GM12878 (cell line): ENCODE results near the gene TOMM5. TPM values are rescaled to one million over a fixed set of nuclear protein-coding genes. Genes with fewer than 3 reads are reported as not detected.

Experiments used
- CUX1 ChIP-seq: IDR thresholded peaks from 2 replicates; pipeline ENCODE4 v1.6.1; 2012; ENCODE audit warnings: improper control_type of control experiment, low read depth, low read length; ENCODE audit not compliant: insufficient replicate concordance
- IRF5 ChIP-seq: fragments of 450-650 bp; IDR thresholded peaks from 2 replicates; pipeline ENCODE4 v1.6.1; 2017; ENCODE audit warnings: borderline replicate concordance
- RELA ChIP-seq: fragments of 450-650 bp; IDR thresholded peaks from 2 replicates; pipeline ENCODE4 v1.8.0; 2014; ENCODE audit warnings: borderline replicate concordance; ENCODE audit not compliant: partially characterized antibody
- RELB ChIP-seq: fragments of 450-650 bp; IDR thresholded peaks from 2 replicates; pipeline ENCODE4 v1.6.1; 2017; ENCODE audit warnings: low read depth, mild to moderate bottlenecking, moderate library complexity
- REST ChIP-seq: IDR thresholded peaks from 2 replicates; pipeline ENCODE4 v1.6.1; 2012; ENCODE audit warnings: mild to moderate bottlenecking, low read depth, low read length
- SIX5 ChIP-seq: IDR thresholded peaks from 2 replicates; pipeline ENCODE4 v1.6.1; 2011; ENCODE audit warnings: mild to moderate bottlenecking, low read depth, low read length, moderate library complexity; ENCODE audit not compliant: severe bottlenecking
- TARDBP ChIP-seq: IDR thresholded peaks from 2 replicates; pipeline ENCODE4 v1.6.1; 2016; ENCODE audit warnings: borderline replicate concordance
- TCF7 ChIP-seq: IDR thresholded peaks from 2 replicates; pipeline ENCODE4 v1.6.1; 2014; ENCODE audit warnings: antibody characterized with exemption, borderline replicate concordance
- YY1 ChIP-seq: IDR thresholded peaks from 2 replicates; pipeline ENCODE4 v1.6.1; 2011; ENCODE audit warnings: low read depth, mild to moderate bottlenecking, low read length
- ZBTB40 ChIP-seq: fragments of 450-650 bp; IDR thresholded peaks from 2 replicates; pipeline ENCODE4 v1.6.1; 2016; ENCODE audit warnings: mild to moderate bottlenecking, moderate library complexity, borderline replicate concordance
- polyA plus RNA-seq, 11 experiments: library from polyadenylated mRNA; depleted of rRNA in 4 of 11; unstranded in 6 of 11; stranded (reverse) in 5 of 11; fragments of >200 nt; fragmentation: Nextera tagmentation in 4 of 11; fragmentation: Illumina TruSeq in 1 of 11; extraction: Ambion mirVana in 4 of 11; extraction: Trizol in 1 of 11; gene quantifications; 1 replicate in 1 of 11; 2 replicates in 10 of 11; pipeline versions ENCODE4 v1.2.1 to v1.2.3, GENCODE V29; 2011 to 2016; ENCODE audit warnings: inconsistent platforms in 2 of 11, missing spikeins in 2 of 11, low read depth in 1 of 11
- total RNA-seq, 4 experiments: library from RNA; depleted of rRNA in 3 of 4; stranded (reverse); fragments of >200 nt in 3 of 4; fragmentation: Illumina TruSeq in 1 of 4; extraction: Trizol in 1 of 4; gene quantifications; 2 replicates each; pipeline versions ENCODE4 v1.2.1 to v1.2.3, GENCODE V29; 2013 to 2021

TOMM5 gene
- total and polyA plus RNA-seq, 10 of the 15 experiments (the other 5 are each of a cell fraction or from before 2014, with no cell fraction given), result 152 to 1,143 (median 351) TPM

- TF ChIP-seq RELA, result no peak
- no peak for TF ChIP-seq YY1
- TF ChIP-seq REST, result no peak
- TF ChIP-seq TARDBP, result no peak
- TF ChIP-seq IRF5, result no peak
- TF ChIP-seq CUX1, result no peak
- TF ChIP-seq ZBTB40, result no peak
- no peak for TF ChIP-seq SIX5
- no peak for TF ChIP-seq RELB
- TF ChIP-seq TCF7, result no peak
Measured at GRCh38 chr9:37541465-37541864, 50.9 kb downstream of the TOMM5 start (continued).
